ENCODE results near the gene THEMIS. TPM values are rescaled to one million over a fixed set of nuclear protein-coding genes. Genes with fewer than 3 reads are reported as not detected.

The THEMIS gene
- polyA plus RNA-seq, 1 experiment, result not detected

DNA sequence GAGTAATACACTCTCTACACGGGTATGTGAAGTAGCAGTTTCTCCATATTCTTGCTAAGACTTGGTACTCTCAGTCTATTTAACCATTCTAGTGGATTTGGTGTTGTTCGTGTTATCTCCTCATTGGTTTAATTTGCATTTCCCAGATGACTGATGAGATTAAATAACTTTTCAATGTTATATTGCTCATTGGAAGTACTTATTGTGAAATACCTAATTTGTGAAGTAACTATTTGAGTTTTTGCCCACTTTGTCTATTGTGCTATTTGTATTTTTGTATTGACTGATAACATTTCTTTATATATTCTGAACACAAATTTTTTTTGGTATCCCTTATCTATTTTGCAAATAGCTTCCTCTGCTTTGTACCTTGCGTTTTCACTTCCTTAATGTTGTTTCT, 167.9 kb downstream of the THEMIS start:
- CTCF ChIA-PET, result interaction anchor here (1.3 kb wide), 1 partner anchor 121 kb away, joined by 3 read pairs; no protein-coding TSS in a partner anchor

DNA sequence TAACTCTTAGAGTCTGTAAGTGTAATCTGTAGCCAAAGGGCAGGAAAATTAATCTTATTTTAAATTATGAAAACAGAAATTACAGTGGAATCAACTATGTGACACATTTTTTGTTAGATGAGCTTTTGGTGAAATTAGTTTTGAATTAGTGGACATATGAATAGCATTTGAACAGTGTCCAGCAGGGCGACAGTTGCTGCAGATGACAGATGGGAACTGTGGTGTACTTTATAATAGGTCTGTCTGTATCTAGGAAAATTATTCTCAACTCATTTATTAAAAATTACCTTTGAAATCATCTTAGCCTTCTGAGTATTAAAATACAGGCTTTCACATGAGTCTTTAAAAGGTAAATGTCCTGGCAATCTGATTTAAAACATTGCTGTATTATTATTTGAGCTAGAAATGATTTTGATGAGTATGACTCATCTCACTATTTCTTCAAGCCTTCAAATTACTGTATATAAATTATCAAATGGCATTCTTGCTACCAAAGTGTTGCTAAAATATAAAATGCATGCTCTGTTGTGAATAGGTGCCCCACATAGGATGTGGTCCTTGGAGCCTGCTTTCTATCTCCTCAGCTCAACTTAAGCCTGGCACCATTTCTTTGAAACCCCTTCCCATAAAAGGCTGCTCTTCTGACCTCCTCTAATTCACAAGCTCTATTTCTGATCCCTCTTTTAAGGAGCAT, 173.5 kb downstream of the THEMIS start:
- POLR2A ChIA-PET, result no interaction called here
- Histone ChIP-seq H3K27me3 (ENCODE audit: control insufficient read depth, insufficient read depth, low read length) (peaks cover 4% of the 10 kb centered on the region), H3K36me3 (ENCODE audit: control insufficient read depth, insufficient read depth, low read length) (no peaks in the 10 kb centered on the region), H3K4me3 (ENCODE audit: low read depth, low read length) (no peak overlapping the region)
- TF ChIP-seq, protein P1, sequence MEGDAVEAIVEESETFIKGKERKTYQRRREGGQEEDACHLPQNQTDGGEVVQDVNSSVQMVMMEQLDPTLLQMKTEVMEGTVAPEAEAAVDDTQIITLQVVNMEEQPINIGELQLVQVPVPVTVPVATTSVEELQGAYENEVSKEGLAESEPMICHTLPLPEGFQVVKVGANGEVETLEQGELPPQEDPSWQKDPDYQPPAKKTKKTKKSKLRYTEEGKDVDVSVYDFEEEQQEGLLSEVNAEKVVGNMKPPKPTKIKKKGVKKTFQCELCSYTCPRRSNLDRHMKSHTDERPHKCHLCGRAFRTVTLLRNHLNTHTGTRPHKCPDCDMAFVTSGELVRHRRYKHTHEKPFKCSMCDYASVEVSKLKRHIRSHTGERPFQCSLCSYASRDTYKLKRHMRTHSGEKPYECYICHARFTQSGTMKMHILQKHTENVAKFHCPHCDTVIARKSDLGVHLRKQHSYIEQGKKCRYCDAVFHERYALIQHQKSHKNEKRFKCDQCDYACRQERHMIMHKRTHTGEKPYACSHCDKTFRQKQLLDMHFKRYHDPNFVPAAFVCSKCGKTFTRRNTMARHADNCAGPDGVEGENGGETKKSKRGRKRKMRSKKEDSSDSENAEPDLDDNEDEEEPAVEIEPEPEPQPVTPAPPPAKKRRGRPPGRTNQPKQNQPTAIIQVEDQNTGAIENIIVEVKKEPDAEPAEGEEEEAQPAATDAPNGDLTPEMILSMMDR (IDR thresholded peaks at IDR 0.05; ENCODE audit: insufficient read depth, low read depth, low read length), result no peak
- DNase-seq (ENCODE audit: low read depth), result no peak
- CTCF ChIA-PET, result interaction anchor here (1.3 kb wide), 1 partner anchor 10 kb away, joined by 7 read pairs; no protein-coding TSS in a partner anchor

More for the DNA sequence above, 167.9 kb downstream of the THEMIS start:
- Histone ChIP-seq H3K36me3 (ENCODE audit: control insufficient read depth, insufficient read depth, low read length) (no peaks in the 10 kb centered on the region), H3K27me3 (ENCODE audit: control insufficient read depth, insufficient read depth, low read length) (no peaks in the 10 kb centered on the region; the same call in 1 of the 2 replicates), H3K4me3 (ENCODE audit: low read depth, low read length) (no peak overlapping the region)
- no peak for DNase-seq (ENCODE audit: low read depth)
- TF ChIP-seq, protein P1 (IDR thresholded peaks at IDR 0.05; ENCODE audit: insufficient read depth, low read depth, low read length), result no peak
- POLR2A ChIA-PET, result no interaction called here

DNA sequence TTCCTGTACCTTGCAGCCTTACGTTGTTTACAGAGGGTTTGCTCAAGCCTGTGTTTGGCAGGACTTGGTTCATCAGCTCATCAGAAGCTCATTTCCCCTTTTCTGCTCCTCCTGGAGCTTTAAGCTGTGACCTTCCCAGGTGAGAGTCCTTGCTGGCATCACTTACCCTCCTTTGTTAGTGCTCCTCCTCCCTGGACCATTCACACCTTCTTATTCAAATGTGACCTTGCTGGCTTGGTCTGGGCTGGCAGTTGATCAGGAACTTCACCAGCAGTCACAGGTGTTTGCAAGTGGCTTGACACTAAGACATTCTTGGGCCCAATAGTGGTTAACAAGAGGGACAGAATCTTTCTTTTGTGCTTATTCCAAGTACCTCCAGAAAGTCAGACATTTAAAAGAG, 175.0 kb downstream of the THEMIS start:
- no peak for DNase-seq (ENCODE audit: low read depth)
- Histone ChIP-seq H3K4me3 (ENCODE audit: low read depth, low read length) (no peak overlapping the region), H3K27me3 (ENCODE audit: control insufficient read depth, insufficient read depth, low read length) (peaks cover 7% of the 10 kb centered on the region), H3K36me3 (ENCODE audit: control insufficient read depth, insufficient read depth, low read length) (no peaks in the 10 kb centered on the region)
- ChIA-PET POLR2A (no interaction called here), CTCF (no interaction called here)
- TF ChIP-seq, protein P1 (IDR thresholded peaks at IDR 0.05; ENCODE audit: insufficient read depth, low read depth, low read length), result no peak

DNA sequence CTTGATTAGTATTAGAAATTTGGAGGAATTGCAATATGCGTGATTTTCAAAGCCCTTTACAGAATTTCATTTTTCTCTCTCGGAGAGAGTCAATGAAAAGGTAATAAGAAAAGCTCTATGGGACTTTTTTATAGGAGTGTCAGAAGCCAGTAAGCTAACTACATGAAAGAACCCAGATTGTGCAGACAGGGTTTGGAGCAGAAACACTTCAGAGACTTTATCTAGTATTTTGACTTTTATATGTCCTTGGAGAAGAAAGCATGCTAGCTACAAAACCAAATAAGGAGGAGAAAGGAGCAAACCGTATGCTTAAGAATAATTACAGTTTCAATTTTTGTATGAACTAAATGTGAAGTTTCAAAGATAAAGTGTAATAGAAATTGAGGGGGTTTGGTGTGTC, 182.2 kb downstream of the THEMIS start:
- Histone ChIP-seq H3K4me3 (ENCODE audit: low read depth, low read length) (no peak overlapping the region), H3K36me3 (ENCODE audit: control insufficient read depth, insufficient read depth, low read length) (no peaks in the 10 kb centered on the region), H3K27me3 (ENCODE audit: control insufficient read depth, insufficient read depth, low read length) (peaks cover 5% of the 10 kb centered on the region; the same call in 1 of the 2 replicates)
- DNase-seq (ENCODE audit: low read depth), result no peak
- TF ChIP-seq, protein P1 (IDR thresholded peaks at IDR 0.05; ENCODE audit: insufficient read depth, low read depth, low read length), result no peak
- POLR2A ChIA-PET, result no interaction called here
- CTCF ChIA-PET, result no interaction called here

DNA sequence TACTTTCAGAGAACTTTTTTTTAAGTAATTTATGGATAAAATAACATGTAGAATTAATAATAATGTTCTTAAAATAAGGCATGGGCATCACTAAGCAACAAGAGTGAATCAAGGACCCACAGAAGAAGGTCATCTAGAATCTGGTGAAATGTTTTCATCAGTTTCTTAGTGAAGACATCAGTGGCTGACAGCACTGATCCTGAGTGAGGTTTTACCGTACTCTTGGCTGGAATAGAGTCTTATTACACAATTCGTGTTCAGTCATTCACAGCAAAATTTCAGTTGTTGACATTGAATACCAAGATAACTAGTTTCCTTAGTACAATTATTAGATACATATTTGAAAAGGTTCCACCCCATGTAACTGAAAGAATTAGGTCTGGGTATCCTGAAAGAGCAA, 183.5 kb downstream of the THEMIS start:
- H3K27me3 ChIP-seq (ENCODE audit: control insufficient read depth, insufficient read depth, low read length), result peaks cover 5% of the 10 kb centered on the region; the same call in 1 of the 2 replicates
- POLR2A ChIA-PET, result no interaction called here
- no peak for DNase-seq (ENCODE audit: low read depth)

More for the DNA sequence above, 183.5 kb downstream of the THEMIS start:
- TF ChIP-seq, protein P1 (IDR thresholded peaks at IDR 0.05; ENCODE audit: insufficient read depth, low read depth, low read length), result no peak
- H3K36me3 ChIP-seq (ENCODE audit: control insufficient read depth, insufficient read depth, low read length), result no peaks in the 10 kb centered on the region
- CTCF ChIA-PET, result no interaction called here
- no peak overlapping the region for H3K4me3 ChIP-seq (ENCODE audit: low read depth, low read length)

Measured in BJ (cell line).